HCT116 (cell line): ENCODE data around the gene RNF217. TPM values are rescaled to one million over a fixed set of nuclear protein-coding genes. Genes with fewer than 3 reads are reported as not detected.

ENCODE experiments used
- ATAC-seq: fragments of 200-7000 bp; cut with Tn5 transposase; 2 replicates; pipeline ENCODE4 v1.9.1; 2020; ENCODE audit warnings: mild to moderate bottlenecking, moderate library complexity
- BruUV-seq: library from RNA; stranded (reverse); fragments of 400-500 nt; replicated peaks from 2 replicates; lab custom pipeline; 2021; lab: Mats Ljungman, UMichigan
- CTCF ChIA-PET: fragments of 300-600 bp; sonication (Branson Sonifier 250); formaldehyde crosslinking; loops from one replicate; lab custom pipeline; 2021; ENCODE audit warnings: antibody characterized with exemption; lab: Charles Lee
- POLR2A ChIA-PET: fragments of 300-600, 350-600 bp; sonication (Branson Sonifier 250); formaldehyde crosslinking; loops from one replicate; lab custom pipeline; 2021; ENCODE audit warnings: antibody characterized with exemption; lab: Charles Lee
- RAD21 ChIA-PET, 2 experiments: fragments of 300-600 bp; sonication (Branson Sonifier 250); formaldehyde crosslinking; loops; one replicate each; lab custom pipeline; 2023; ENCODE audit warnings: low total read pairs in 2 of 2; ENCODE audit not compliant: uncharacterized antibody in 2 of 2, unreplicated experiment in 2 of 2, low non-redundant PET in 1 of 2; lab: Charles Lee
- DNase-seq: peaks from one replicate; pipeline ENCODE4 v3.0.0-alpha.2; 2010; ENCODE audit warnings: low read depth, low spot score
- H2AFZ ChIP-seq: fragments of 200-600 bp; shearing (Covaris generic), sonication (generic); 2 replicates; pipeline ENCODE4 v1.6.1; 2017; ENCODE audit warnings: low read depth, mixed run types, mixed read lengths, antibody characterized with exemption, low read length; ENCODE audit not compliant: poor library complexity, severe bottlenecking
- H3K27ac ChIP-seq: 2 replicates; pipeline ENCODE4 v1.5.1; 2012; ENCODE audit warnings: low read depth, low read length
- H3K27me3 ChIP-seq: fragments of 200-600 bp; sonication (generic); 2 replicates; pipeline ENCODE4 v1.6.1; 2016; ENCODE audit warnings: mixed run types, low read length, mixed read lengths; ENCODE audit not compliant: insufficient read depth
- H3K36me3 ChIP-seq, 2 experiments: fragments of 200-500 bp in 1 of 2; fragments of 200-600 bp in 1 of 2; sonication (Bioruptor generic) in 1 of 2; sonication (generic) in 1 of 2; 2 replicates each; pipeline versions ENCODE4 v1.5.1 to v1.6.1; 2014 to 2016; ENCODE audit warnings: low read length in 2 of 2, inconsistent platforms in 1 of 2, mixed read lengths in 1 of 2, mixed run types in 1 of 2; ENCODE audit not compliant: insufficient read depth in 2 of 2, control insufficient read depth in 1 of 2
- H3K4me1 ChIP-seq, 2 experiments: fragments of 200-600 bp in 1 of 2; sonication (generic) in 1 of 2; 2 replicates each; pipeline versions ENCODE4 v1.5.1 to v1.6.1; 2012 to 2017; ENCODE audit warnings: low read length in 2 of 2, inconsistent platforms in 1 of 2, mild to moderate bottlenecking in 1 of 2, mixed read lengths in 1 of 2, mixed run types in 1 of 2, moderate library complexity in 1 of 2; ENCODE audit not compliant: insufficient read depth in 2 of 2, control insufficient read depth in 1 of 2
- H3K4me2 ChIP-seq: fragments of 200-600 bp; sonication (generic); 2 replicates; pipeline ENCODE4 v1.6.1; 2017; ENCODE audit warnings: mixed run types, low read length, mixed read lengths
- H3K4me3 ChIP-seq, 2 experiments: fragments of 200-600 bp in 1 of 2; sonication (generic) in 1 of 2; replicated peaks in 1 of 2; 2 replicates each; pipeline ENCODE4 v1.5.1; 2011 to 2016; ENCODE audit warnings: low read length in 2 of 2, control low read depth in 1 of 2, low read depth in 1 of 2, mild to moderate bottlenecking in 1 of 2, mixed read lengths in 1 of 2, mixed run types in 1 of 2
- H3K79me2 ChIP-seq: fragments of 200-600 bp; sonication (generic); 2 replicates; pipeline ENCODE4 v1.6.1; 2017; ENCODE audit warnings: mild to moderate bottlenecking, mixed run types, low read length, moderate library complexity, mixed read lengths; ENCODE audit not compliant: insufficient read depth
- H3K9ac ChIP-seq: fragments of 200-600 bp; sonication (generic); 2 replicates; pipeline ENCODE4 v1.6.1; 2016; ENCODE audit warnings: low read length, mixed read lengths
- H3K9me2 ChIP-seq: fragments of 200-600 bp; sonication (generic), shearing (Covaris generic); 2 replicates; pipeline ENCODE4 v1.6.1; 2017; ENCODE audit warnings: mixed run types, mild to moderate bottlenecking, moderate library complexity; ENCODE audit not compliant: insufficient read depth
- H3K9me3 ChIP-seq, 2 experiments: fragments of 200-500 bp in 1 of 2; fragments of 200-600 bp in 1 of 2; sonication (Bioruptor generic) in 1 of 2; sonication (generic) in 1 of 2; 2 replicates each; pipeline ENCODE4 v1.6.1; 2014 to 2017; ENCODE audit warnings: low read length in 2 of 2, mixed read lengths in 2 of 2, inconsistent platforms in 1 of 2, low read depth in 1 of 2, mild to moderate bottlenecking in 1 of 2, mixed run types in 1 of 2, moderate library complexity in 1 of 2; ENCODE audit not compliant: control insufficient read depth in 1 of 2, insufficient read depth in 1 of 2
- H4K20me1 ChIP-seq: fragments of 200-600 bp; sonication (generic), shearing (Covaris generic); 2 replicates; pipeline ENCODE4 v1.6.1; 2017; ENCODE audit warnings: mixed run types, mild to moderate bottlenecking, moderate library complexity; ENCODE audit not compliant: insufficient read depth
- ATF3 ChIP-seq: IDR thresholded peaks from 2 replicates; pipeline ENCODE4 v1.6.1; 2012
- CBX3 ChIP-seq: IDR thresholded peaks from 2 replicates; pipeline ENCODE4 v1.6.1; 2012; ENCODE audit warnings: low read depth
- EGR1 ChIP-seq: IDR thresholded peaks from 2 replicates; pipeline ENCODE4 v1.6.1; 2012; ENCODE audit warnings: low read depth
- EZH2 ChIP-seq: fragments of 200-600 bp; sonication (generic); IDR thresholded peaks from 2 replicates; pipeline ENCODE4 v1.6.1; 2017; ENCODE audit warnings: antibody characterized with exemption, mixed run types
- EZH2phosphoT487 ChIP-seq: fragments of 200-600 bp; IDR thresholded peaks from 2 replicates; pipeline ENCODE4 v1.6.1; 2018; ENCODE audit warnings: antibody characterized with exemption, borderline replicate concordance
- FOSL1 ChIP-seq: IDR thresholded peaks from 2 replicates; pipeline ENCODE4 v1.6.1; 2012; ENCODE audit warnings: low read depth
- RAD21 ChIP-seq: IDR thresholded peaks from 2 replicates; pipeline ENCODE4 v1.6.1; 2012; ENCODE audit warnings: low read depth, mild to moderate bottlenecking
- SIN3A ChIP-seq: IDR thresholded peaks from 2 replicates; pipeline ENCODE4 v1.6.1; 2012; ENCODE audit warnings: low read depth
- intact Hi-C: fragments of 100-400 bp; cut with micrococcal nuclease; formaldehyde crosslinking; loops from 2 replicates; pipeline ENCODE4 v1.10.0; 2022
- total RNA-seq: library from RNA; stranded (reverse); gene quantifications from one replicate; pipeline ENCODE4 v1.2.1, GENCODE V29; 2021; ENCODE audit not compliant: unreplicated experiment

The RNF217 gene
- total RNA-seq, 1 experiment from 2014 or later, result 20.4 TPM

GRCh38 chr6:124956018-124956417 lies 6.2 kb upstream of the RNF217 start:
- peaks cover 8 to 18% of the 10 kb centered on the region in 2 experiments for H3K4me1 ChIP-seq
- no peak for DNase-seq

GRCh38 chr6:124958149-124958548 lies 4.1 kb upstream of the RNF217 start:
- Histone ChIP-seq H3K36me3 (no peaks in the 10 kb centered on the region), H3K4me2 (peak overlapping the region; percentile 5; the same call in 1 of the 2 replicates), H3K4me1 (peaks cover 10 to 23% of the 10 kb centered on the region in 2 experiments), H4K20me1 (no peaks in the 10 kb centered on the region), H3K9ac (no peak overlapping the region), H3K27me3 (no peaks in the 10 kb centered on the region), H3K9me3 (no peaks in the 10 kb centered on the region), H3K9me2 (no peaks in the 10 kb centered on the region), H2AFZ (no peak overlapping the region), H3K4me3 (no peak overlapping the region), H3K79me2 (peaks cover 3% of the 10 kb centered on the region; the same call in 1 of the 2 replicates), H3K27ac (no peak overlapping the region)
- ChIA-PET POLR2A (no interaction called here), CTCF (no interaction called here), RAD21 (no interaction called here)
- no peak for TF ChIP-seq EGR1
- TF ChIP-seq FOSL1, result no peak
- TF ChIP-seq RAD21, result no peak
- ATAC-seq (no peak), DNase-seq (no peak)
- intact Hi-C loops, result no loop called here
- no TSS peak for BruUV-seq

More at GRCh38 chr6:124956018-124956417, 6.2 kb upstream of the RNF217 start:
- BruUV-seq, result no TSS peak
- TF ChIP-seq EZH2 (no peak), EZH2phosphoT487 (no peak), FOSL1 (no peak), CBX3 (no peak), SIN3A (no peak), ATF3 (no peak), RAD21 (no peak)
- Histone ChIP-seq H3K27ac (no peak overlapping the region), H2AFZ (no peak overlapping the region), H3K79me2 (no peaks in the 10 kb centered on the region), H3K9me2 (no peaks in the 10 kb centered on the region), H3K9me3 (no peaks in the 10 kb centered on the region), H3K4me3 (no peak overlapping the region), H3K9ac (no peak overlapping the region), H4K20me1 (no peaks in the 10 kb centered on the region), H3K36me3 (no peaks in the 10 kb centered on the region), H3K27me3 (no peaks in the 10 kb centered on the region), H3K4me2 (no peak overlapping the region)
- ChIA-PET RAD21 (no interaction called here), CTCF (no interaction called here), POLR2A (no interaction called here)
- ATAC-seq, result no peak
- intact Hi-C loops, result no loop called here
